NCI-H187 (cell line): ENCODE results near the gene LCAT.
"Not testable (repeated sequence)": the region's sequence is repeated elsewhere in the genome, so short reads cannot be mapped to it uniquely, and the experiment has no call there.

Source experiments
- DNase-seq, 2 experiments: peaks; one replicate each; lab custom pipeline; 2025; lab: John Stamatoyannopoulos, UW

Gene LCAT

GRCh38 chr16:67943619-67944504, at the start of gene LCAT:
TSS of gene LCAT (minus strand) at chr16:67944120. CDS start at chr16:67944101, 19 bp downstream.
- DNase-seq: no peak

DNA sequence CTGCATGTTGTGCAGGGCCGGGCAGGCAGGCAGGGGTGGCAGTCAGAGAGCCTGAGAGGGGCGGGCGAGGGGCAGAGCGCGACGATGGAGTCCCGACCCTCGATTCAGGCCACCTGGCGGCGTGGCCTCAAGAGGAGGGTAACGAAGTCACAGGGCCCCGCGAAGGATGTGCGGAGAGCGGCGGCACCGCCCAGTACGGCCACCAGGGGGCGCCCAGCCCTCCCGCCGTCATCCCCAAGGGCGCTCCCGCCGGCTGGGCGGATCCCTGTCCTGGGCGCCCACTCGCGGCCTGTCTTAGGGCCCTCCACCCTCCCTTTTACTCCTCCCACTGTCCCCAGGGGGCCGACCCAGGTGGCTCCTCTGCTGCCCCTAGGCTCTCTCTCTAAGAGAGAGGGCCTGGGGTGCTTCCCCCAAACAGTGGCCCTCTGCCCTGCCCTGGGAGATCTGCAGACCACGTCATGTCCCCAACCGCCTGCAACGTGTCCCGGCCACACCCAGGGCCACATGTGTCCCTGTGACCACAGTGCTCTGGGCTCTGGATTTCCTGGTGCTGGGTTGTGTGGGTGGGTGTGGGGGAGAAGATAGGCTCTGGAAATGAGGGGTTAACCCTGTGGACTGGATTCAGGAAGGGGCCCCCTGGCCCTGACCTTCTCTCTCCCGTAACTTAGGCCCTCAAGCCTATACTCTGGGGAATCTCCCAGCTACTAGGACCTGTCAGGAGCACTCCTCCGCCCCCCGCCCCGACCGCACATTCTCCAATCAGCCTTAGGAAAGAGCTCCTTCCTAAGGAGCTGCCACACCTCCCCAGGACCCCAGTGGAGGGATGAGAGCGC, 49.5 kb upstream of the LCAT start:
- peak in 1 of 2 experiments; percentile 5 for DNase-seq

- no peak for DNase-seq
These were observed 48.8 kb upstream of the LCAT start for GRCh38 chr16:67992661-67993206.

- no peak for DNase-seq
These were observed 46.1 kb upstream of the LCAT start for GRCh38 chr16:67990018-67990386.

DNA sequence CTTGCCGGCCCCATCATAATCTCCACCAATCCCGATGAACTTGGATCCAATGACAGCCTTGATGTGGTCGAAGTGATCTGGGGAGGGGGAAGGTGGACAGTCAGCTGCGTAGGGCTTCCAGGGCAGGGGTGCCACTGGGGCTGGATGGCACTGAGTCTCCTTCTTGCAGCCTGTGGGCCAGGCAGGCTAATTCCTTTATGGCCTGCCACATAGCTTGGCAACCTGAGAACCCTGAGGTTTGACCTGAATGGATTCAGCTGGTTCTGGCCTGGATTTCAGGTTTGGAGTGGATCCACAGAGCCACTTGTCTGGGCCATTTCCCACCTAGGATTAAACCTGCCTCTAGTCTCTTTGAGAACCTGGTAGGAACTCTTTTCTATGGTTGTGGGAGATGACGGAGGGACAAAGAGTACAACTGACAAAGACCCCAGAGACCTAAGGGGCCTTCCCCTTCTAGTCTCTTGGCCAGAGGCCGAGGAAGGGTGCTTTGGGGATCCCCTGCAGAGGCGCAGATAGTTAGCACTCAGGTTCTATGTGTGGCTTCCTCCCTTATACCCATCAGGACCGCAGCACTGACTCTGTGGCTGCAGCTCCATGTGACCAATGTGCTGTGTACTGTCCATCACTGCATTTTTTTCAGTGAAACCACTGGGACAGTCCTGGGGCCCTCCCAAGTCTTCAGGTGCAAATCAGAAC, 45.5 kb upstream of the LCAT start:
- no peak for DNase-seq

- no peak for DNase-seq
These were observed 44.8 kb upstream of the LCAT start for GRCh38 chr16:67988675-67989074.

- no peak for DNase-seq
These were observed 43.7 kb upstream of the LCAT start for GRCh38 chr16:67987460-67988160.

DNA sequence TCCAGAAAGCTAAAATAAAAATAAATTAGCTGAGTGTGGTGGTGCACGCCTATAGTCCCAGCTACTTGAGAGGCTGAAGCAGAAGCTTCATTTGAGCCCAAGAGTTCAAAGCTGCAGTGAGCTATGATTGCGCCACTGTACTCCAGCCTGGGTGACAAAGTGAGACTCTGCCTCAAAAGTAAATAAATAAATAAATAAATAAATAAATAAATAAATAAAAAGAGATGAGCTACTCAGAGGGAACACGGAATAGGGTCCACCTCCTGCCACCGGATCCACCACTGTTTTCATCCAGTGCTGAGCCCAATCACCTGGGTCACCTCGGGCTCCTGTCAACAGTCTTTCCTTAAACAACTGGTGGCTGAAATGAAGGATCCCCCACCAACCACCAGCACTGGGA, 43.0 kb upstream of the LCAT start:
- no peak for DNase-seq

GRCh38 chr16:67982011-67982696, 38.2 kb upstream of the LCAT start:
- DNase-seq: no peak

DNA sequence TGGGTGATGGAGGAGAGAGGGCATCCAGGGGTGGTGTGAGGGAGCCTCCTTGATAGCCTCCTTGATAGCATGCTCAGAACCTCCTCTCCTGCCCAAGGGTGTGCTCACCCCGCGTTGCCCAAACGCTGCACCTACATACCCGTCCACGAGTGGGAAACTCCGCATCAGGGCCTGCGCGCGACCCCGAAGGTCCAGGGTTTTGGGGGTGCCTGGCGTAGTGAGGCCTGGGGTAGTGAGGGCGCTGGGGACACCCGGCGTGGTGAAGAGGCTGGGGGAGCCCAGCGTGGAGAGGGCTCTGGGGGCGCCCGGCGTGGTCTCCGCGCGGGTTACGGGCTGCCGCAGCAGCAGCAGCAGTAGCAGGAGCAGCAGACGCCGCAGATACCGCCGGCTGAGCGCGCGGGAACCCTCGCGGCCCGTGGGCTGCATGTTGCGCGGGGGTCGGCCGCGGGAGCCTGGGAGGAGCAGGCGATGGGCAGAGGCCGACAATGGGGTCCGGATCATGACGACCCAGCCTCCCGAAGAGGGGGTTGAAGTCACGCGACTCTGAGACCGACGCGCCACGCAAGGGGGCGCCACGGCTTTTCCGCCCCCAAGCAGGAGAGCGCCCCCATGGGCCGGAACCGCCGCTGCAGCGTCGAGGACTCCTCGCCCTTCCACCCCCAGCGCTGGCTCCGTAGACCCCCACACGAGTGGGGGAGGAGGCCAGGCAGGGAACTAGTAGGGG, 36.2 kb upstream of the LCAT start, which contains the start of gene DPEP3:
TSS of gene DPEP3 (minus strand) at position 545 of the 724 bp plus-strand sequence. CDS start at position 426, 119 bp downstream.
- no peak for DNase-seq

GRCh38 chr16:67977469-67978227, 33.7 kb upstream of the LCAT start:
- DNase-seq: no peak

DNA sequence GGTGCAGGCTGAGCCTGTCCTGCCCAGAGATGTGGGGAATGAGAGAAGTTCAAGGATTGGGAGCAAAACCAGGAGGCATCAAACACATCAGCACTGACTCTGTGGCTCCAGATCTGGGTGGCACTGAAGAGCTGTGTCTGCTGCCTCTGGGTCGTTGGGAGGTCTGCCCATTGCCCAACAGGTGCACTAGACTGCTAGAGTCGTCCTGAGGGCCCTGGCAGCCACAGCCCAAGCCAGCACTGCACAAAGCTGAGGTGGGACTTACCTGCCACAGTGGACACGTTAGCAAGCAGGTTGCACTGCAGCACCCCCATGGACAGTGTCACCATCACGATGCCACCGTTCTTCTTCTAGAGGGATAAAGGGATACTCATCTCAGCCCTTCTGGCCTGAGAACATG, 33.1 kb upstream of the LCAT start:
- DNase-seq: no peak

DNA sequence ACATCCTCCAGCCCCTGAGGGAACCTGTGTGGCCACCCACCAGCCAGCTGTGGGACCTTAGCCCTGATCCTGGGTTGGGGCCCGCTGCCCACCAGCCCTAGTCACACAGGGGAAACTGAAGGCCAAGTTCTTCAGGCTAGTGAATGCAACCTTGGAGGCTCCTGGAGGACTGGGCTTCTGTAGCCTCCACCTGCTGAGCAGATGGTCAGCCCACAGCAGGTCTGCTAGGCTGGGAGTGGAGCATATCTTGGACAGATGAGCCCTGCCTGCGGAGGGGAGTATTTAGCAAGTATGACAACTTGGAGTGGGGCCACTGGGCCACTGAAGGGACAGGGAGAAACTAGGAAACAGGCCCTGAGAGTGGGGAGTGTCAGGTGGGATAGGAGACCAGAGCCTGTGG, 32.3 kb upstream of the LCAT start:
- no peak for DNase-seq

DNA sequence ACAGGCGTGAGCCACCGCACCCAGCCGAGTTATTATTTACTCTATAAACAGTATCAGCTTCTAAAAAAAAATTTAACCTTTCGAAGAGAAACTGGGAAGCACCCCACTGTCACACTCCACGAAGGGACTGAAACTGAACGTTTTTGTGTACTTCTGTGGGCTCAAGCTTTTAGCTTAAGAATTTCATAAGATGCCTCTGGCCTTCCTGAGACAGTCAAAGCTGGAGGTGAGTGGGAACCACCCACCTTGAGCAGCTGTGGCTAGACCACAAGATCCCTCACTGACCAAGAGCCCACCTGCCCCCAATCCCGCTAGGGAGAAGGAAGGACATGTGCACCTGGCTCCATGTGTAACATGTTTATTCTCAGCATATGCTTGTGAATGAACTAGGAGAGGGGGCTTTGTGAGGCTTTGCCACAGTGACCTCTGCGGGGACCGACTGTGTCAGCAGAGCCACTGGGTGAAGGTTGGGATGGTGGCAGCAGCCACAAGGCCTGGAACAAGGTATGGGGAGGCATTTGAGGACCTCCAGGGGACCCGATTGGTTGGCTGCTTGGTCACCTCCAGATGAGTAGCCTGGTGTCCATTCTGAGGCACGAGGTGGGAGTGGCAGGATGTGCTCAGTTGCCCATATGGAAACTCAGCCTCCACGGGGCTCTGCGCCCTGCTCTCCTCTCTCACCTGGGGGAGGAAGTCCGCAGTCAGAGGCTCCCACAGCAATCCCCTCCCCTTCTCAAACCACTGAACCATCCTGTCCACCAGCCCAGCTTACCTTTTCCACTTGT, 31.6 kb upstream of the LCAT start:
- DNase-seq: no peak

DNA sequence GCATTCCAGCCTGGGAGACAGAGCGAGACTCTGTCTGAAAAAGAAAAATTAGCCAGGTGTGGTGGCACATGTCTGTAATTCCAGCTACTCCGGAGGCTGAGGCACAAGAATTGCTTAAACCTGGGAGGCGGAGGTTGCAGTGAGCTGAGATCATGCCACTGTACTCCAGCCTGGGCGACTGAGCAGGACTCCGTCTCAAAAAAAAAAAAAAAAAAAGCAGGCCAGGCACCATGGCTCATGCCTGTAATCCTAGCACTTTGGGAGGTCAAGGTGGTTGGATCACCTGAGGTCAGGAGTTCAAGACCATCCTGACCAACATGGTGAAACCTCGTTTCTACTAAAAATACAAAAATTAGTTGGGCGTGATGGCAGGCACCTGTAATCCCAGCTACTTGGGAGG, 28.4 kb upstream of the LCAT start:
- DNase-seq: not testable (repeated sequence)

- DNase-seq: no peak
These were observed 27.2 kb upstream of the LCAT start for GRCh38 chr16:67971111-67971510.

DNA sequence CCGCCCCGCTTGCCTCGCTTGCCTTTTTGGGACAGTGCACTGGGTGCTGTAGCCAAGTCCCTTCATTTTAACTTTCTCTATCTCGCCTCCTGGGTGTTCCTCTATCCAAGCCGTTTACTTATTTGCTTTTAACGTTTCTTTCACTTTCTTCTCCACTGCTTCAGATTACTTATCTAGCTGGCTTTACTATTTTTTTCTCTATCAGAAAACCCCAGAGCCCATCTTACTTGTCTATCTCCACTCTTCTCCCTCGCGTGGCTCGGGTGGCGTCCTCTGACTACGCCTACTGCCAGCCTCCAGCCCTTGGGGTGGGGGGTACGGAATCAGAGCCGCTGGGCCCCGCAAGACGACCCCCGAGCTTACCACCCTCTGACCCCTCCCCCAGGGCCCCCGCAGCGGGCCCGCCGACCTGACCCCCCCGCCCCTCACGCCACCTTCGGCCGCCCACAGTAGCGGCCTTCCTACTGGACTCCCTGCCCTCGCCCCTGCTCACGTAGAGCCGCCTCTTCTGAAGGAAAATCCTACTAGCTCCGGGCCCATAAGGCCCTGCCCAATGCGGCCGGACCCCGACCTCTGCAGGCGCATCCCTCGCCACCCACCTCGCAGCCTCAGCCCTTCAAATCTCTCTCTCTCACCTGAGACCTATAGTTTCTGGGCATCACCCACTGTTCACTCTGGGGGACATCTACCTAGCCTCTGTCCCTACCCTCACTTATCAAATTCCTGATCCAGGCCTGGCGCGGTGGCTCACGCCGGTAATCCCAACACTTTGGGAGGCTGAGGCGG, 25.5 kb upstream of the LCAT start:
- DNase-seq: no peak
